ENCODE results near the gene KRTAP2-2.

DNA sequence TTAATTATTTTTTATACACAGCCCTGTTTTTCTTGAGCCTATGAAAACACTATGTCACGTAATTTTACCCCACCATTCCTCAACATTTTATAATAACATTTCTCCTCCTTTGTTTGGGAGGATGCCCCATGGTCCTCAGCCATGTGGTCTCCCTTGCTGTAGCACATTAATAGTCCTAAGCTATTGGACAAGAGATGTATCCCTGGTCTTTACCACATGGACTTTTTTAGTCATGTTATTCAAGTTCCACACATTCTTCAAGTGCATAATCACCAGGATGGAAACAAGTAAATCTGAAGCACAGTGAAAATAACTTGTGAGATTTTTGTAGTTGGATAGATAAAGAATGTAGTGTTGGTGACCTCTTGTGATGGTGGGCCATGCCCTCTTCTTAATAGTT, 6.9 kb upstream of the KRTAP2-2 start:
- TF ChIP-seq STAT6 (CRISPR knock-in tag; conservative IDR thresholded peaks at IDR 0.05; ENCODE audit: low read depth), result no peak
- TF ChIP-seq, protein P1, sequence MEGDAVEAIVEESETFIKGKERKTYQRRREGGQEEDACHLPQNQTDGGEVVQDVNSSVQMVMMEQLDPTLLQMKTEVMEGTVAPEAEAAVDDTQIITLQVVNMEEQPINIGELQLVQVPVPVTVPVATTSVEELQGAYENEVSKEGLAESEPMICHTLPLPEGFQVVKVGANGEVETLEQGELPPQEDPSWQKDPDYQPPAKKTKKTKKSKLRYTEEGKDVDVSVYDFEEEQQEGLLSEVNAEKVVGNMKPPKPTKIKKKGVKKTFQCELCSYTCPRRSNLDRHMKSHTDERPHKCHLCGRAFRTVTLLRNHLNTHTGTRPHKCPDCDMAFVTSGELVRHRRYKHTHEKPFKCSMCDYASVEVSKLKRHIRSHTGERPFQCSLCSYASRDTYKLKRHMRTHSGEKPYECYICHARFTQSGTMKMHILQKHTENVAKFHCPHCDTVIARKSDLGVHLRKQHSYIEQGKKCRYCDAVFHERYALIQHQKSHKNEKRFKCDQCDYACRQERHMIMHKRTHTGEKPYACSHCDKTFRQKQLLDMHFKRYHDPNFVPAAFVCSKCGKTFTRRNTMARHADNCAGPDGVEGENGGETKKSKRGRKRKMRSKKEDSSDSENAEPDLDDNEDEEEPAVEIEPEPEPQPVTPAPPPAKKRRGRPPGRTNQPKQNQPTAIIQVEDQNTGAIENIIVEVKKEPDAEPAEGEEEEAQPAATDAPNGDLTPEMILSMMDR (IDR thresholded peaks at IDR 0.05), result no peak
- TF ChIP-seq, protein P2, sequence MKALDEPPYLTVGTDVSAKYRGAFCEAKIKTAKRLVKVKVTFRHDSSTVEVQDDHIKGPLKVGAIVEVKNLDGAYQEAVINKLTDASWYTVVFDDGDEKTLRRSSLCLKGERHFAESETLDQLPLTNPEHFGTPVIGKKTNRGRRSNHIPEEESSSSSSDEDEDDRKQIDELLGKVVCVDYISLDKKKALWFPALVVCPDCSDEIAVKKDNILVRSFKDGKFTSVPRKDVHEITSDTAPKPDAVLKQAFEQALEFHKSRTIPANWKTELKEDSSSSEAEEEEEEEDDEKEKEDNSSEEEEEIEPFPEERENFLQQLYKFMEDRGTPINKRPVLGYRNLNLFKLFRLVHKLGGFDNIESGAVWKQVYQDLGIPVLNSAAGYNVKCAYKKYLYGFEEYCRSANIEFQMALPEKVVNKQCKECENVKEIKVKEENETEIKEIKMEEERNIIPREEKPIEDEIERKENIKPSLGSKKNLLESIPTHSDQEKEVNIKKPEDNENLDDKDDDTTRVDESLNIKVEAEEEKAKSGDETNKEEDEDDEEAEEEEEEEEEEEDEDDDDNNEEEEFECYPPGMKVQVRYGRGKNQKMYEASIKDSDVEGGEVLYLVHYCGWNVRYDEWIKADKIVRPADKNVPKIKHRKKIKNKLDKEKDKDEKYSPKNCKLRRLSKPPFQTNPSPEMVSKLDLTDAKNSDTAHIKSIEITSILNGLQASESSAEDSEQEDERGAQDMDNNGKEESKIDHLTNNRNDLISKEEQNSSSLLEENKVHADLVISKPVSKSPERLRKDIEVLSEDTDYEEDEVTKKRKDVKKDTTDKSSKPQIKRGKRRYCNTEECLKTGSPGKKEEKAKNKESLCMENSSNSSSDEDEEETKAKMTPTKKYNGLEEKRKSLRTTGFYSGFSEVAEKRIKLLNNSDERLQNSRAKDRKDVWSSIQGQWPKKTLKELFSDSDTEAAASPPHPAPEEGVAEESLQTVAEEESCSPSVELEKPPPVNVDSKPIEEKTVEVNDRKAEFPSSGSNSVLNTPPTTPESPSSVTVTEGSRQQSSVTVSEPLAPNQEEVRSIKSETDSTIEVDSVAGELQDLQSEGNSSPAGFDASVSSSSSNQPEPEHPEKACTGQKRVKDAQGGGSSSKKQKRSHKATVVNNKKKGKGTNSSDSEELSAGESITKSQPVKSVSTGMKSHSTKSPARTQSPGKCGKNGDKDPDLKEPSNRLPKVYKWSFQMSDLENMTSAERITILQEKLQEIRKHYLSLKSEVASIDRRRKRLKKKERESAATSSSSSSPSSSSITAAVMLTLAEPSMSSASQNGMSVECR (CRISPR knock-in tag; IDR thresholded peaks at IDR 0.05; ENCODE audit: borderline replicate concordance), result no peak
- TF ChIP-seq ETV6 (CRISPR knock-in tag; IDR thresholded peaks at IDR 0.05), result no peak
